ENCODE measurements around the gene MEX3A. TPM values are rescaled to one million over a fixed set of nuclear protein-coding genes. Genes with fewer than 3 reads are reported as not detected.

MEX3A gene
- total RNA-seq, 1 experiment from 2014 or later: 79.1 TPM

DNA sequence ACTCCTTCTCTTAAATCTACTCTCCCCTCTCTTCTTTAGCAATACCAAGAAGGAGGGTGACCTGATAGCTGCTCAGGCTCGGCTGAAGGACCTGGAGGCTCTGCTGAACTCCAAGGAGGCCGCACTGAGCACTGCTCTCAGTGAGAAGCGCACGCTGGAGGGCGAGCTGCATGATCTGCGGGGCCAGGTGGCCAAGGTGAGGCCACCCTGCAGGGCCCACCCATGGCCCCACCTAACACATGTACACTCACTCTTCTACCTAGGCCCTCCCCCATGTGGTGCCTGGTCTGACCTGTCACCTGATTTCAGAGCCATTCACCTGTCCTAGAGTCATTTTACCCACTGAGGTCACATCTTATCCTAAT, 48.3 kb upstream of the MEX3A start:
- POLR2A ChIA-PET: interaction anchor here (1.0 to 2.7 kb wide), 7 partner anchors 15 to 152 kb away, joined by 3 to 24 read pairs (median 4); partner anchors contain the start of genes ARHGEF2, MEX3A and RAB25
- CTCF ChIA-PET: interaction anchor here (0.5 to 28.0 kb wide), 37 partner anchors 7 to 212 kb away, joined by 3 to 1176 read pairs (median 5); partner anchors contain the start of genes ARHGEF2, BGLAP, KHDC4 and LAMTOR2
- ATAC-seq: no peak
- H3K9me3 Mint-ChIP-seq: no peaks in the 10 kb centered on the region
- no peak for DNase-seq (ENCODE audit: low spot score)
- H3K27me3 Mint-ChIP-seq (ENCODE audit: low read depth): no peaks in the 10 kb centered on the region; the same call in 1 of the 2 replicates
- peaks cover 6% of the 10 kb centered on the region for H3K36me3 Mint-ChIP-seq
- H3K4me1 Mint-ChIP-seq: peaks cover 25% of the 10 kb centered on the region
- TF ChIP-seq, protein P1, sequence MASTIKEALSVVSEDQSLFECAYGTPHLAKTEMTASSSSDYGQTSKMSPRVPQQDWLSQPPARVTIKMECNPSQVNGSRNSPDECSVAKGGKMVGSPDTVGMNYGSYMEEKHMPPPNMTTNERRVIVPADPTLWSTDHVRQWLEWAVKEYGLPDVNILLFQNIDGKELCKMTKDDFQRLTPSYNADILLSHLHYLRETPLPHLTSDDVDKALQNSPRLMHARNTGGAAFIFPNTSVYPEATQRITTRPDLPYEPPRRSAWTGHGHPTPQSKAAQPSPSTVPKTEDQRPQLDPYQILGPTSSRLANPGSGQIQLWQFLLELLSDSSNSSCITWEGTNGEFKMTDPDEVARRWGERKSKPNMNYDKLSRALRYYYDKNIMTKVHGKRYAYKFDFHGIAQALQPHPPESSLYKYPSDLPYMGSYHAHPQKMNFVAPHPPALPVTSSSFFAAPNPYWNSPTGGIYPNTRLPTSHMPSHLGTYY (CRISPR knock-in tag; IDR thresholded peaks at IDR 0.05): no peak
- TF ChIP-seq, protein P2, sequence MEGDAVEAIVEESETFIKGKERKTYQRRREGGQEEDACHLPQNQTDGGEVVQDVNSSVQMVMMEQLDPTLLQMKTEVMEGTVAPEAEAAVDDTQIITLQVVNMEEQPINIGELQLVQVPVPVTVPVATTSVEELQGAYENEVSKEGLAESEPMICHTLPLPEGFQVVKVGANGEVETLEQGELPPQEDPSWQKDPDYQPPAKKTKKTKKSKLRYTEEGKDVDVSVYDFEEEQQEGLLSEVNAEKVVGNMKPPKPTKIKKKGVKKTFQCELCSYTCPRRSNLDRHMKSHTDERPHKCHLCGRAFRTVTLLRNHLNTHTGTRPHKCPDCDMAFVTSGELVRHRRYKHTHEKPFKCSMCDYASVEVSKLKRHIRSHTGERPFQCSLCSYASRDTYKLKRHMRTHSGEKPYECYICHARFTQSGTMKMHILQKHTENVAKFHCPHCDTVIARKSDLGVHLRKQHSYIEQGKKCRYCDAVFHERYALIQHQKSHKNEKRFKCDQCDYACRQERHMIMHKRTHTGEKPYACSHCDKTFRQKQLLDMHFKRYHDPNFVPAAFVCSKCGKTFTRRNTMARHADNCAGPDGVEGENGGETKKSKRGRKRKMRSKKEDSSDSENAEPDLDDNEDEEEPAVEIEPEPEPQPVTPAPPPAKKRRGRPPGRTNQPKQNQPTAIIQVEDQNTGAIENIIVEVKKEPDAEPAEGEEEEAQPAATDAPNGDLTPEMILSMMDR (IDR thresholded peaks at IDR 0.05): peak; percentile 7; the same call in 1 of the 2 replicates
- TF ChIP-seq ZNF121 (CRISPR knock-in tag; IDR thresholded peaks at IDR 0.05): no peak
- TF ChIP-seq, protein P3, sequence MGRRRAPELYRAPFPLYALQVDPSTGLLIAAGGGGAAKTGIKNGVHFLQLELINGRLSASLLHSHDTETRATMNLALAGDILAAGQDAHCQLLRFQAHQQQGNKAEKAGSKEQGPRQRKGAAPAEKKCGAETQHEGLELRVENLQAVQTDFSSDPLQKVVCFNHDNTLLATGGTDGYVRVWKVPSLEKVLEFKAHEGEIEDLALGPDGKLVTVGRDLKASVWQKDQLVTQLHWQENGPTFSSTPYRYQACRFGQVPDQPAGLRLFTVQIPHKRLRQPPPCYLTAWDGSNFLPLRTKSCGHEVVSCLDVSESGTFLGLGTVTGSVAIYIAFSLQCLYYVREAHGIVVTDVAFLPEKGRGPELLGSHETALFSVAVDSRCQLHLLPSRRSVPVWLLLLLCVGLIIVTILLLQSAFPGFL (CRISPR knock-in tag; IDR thresholded peaks at IDR 0.05; ENCODE audit: borderline replicate concordance): no peak
- no peak overlapping the region for H3K4me3 Mint-ChIP-seq
- H3K27ac Mint-ChIP-seq: no peak overlapping the region

DNA sequence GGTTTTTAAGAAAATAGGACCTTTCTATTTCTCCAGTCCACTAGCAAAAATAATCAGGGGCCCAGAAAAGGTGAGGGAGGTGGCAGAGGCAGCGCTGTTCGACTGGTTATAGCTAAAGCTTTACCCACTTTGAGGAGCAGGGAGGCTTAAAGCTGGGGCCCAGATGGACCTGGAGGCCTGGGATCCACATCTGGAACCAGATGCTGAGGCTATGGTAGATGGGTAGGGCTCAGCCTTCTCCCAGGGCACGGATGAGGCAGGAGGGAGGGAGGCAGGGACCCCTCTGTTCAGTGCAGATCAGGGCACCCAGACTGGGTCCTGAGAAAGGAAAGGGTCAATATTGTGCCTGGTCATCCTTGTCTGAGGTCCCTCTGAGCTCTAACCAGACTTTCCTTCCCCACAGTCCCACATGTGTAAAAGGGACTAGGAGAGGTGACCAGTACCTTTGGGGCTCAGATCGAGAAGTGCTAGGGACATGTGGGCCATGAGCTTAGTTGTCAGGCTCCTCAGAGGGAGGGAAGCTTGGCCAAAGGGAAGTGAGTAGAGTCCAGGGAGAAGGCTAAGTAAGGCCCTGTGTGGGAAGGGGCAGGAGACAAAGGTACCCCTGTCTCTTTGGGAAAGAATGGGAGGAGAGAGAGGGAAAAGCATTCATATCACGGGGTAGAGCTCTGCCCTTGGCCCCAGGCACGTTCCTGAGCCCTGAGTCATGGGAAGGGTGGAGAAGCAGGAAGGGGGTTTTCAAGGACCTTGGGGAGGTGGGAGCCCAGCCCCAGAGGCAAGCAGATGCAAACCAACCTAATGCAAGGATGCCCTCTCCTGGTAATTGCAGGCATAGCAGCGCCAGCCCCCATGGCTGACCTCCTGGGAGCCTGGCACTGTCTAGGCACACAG, 47.7 kb upstream of the MEX3A start:
- H3K4me1 Mint-ChIP-seq: peaks cover 29% of the 10 kb centered on the region
- TF ChIP-seq NFE2L1 (CRISPR knock-in tag; IDR thresholded peaks at IDR 0.05): peak; percentile 71; the same call in 1 of the 2 replicates
- TF ChIP-seq ZNF423 (CRISPR knock-in tag; IDR thresholded peaks at IDR 0.05): 0 out of 2 replicates have a peak, but pooled peaks have one; percentile 12
- 0 out of 2 replicates have a peak, but pooled peaks have one; percentile 13 for TF ChIP-seq GABPB1 (CRISPR knock-in tag; IDR thresholded peaks at IDR 0.05)
- TF ChIP-seq, protein P4, sequence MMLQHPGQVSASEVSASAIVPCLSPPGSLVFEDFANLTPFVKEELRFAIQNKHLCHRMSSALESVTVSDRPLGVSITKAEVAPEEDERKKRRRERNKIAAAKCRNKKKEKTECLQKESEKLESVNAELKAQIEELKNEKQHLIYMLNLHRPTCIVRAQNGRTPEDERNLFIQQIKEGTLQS (CRISPR knock-in tag; conservative IDR thresholded peaks at IDR 0.05): peak; percentile 74; the same call in 1 of the 2 replicates
- TF ChIP-seq, protein P5, sequence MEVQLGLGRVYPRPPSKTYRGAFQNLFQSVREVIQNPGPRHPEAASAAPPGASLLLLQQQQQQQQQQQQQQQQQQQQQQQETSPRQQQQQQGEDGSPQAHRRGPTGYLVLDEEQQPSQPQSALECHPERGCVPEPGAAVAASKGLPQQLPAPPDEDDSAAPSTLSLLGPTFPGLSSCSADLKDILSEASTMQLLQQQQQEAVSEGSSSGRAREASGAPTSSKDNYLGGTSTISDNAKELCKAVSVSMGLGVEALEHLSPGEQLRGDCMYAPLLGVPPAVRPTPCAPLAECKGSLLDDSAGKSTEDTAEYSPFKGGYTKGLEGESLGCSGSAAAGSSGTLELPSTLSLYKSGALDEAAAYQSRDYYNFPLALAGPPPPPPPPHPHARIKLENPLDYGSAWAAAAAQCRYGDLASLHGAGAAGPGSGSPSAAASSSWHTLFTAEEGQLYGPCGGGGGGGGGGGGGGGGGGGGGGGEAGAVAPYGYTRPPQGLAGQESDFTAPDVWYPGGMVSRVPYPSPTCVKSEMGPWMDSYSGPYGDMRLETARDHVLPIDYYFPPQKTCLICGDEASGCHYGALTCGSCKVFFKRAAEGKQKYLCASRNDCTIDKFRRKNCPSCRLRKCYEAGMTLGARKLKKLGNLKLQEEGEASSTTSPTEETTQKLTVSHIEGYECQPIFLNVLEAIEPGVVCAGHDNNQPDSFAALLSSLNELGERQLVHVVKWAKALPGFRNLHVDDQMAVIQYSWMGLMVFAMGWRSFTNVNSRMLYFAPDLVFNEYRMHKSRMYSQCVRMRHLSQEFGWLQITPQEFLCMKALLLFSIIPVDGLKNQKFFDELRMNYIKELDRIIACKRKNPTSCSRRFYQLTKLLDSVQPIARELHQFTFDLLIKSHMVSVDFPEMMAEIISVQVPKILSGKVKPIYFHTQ (CRISPR knock-in tag; IDR thresholded peaks at IDR 0.05): no peak
- TF ChIP-seq, protein P2 (IDR thresholded peaks at IDR 0.05): peak; percentile 93
- 0 out of 2 replicates have a peak, but pooled peaks have one; percentile 45 for TF ChIP-seq SP1 (CRISPR knock-in tag; conservative IDR thresholded peaks at IDR 0.05)
- TF ChIP-seq ZNF416 (CRISPR knock-in tag; IDR thresholded peaks at IDR 0.05): peak; percentile 99
- TF ChIP-seq TEAD1 (CRISPR knock-in tag; IDR thresholded peaks at IDR 0.05): peak; percentile 91; the same call in 1 of the 2 replicates
- TF ChIP-seq, protein P6, sequence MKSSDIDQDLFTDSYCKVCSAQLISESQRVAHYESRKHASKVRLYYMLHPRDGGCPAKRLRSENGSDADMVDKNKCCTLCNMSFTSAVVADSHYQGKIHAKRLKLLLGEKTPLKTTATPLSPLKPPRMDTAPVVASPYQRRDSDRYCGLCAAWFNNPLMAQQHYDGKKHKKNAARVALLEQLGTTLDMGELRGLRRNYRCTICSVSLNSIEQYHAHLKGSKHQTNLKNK (CRISPR knock-in tag; IDR thresholded peaks at IDR 0.05): no peak
- TF ChIP-seq, protein P7, sequence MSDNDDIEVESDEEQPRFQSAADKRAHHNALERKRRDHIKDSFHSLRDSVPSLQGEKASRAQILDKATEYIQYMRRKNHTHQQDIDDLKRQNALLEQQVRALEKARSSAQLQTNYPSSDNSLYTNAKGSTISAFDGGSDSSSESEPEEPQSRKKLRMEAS (CRISPR knock-in tag; IDR thresholded peaks at IDR 0.05): peak; percentile 65
- no peak for TF ChIP-seq ZNF317 (CRISPR knock-in tag; IDR thresholded peaks at IDR 0.05; ENCODE audit: borderline replicate concordance, low read depth)
- TF ChIP-seq JUN (CRISPR knock-in tag; IDR thresholded peaks at IDR 0.05): peak; percentile 30; the same call in 1 of the 2 replicates
- no peak for TF ChIP-seq ATF1 (CRISPR knock-in tag; IDR thresholded peaks at IDR 0.05)
- H3K27me3 Mint-ChIP-seq (ENCODE audit: low read depth): no peaks in the 10 kb centered on the region; the same call in 1 of the 2 replicates
- POLR2A ChIA-PET: interaction anchor here (0.8 to 2.7 kb wide), 9 partner anchors 14 to 152 kb away, joined by 3 to 24 read pairs (median 4); partner anchors contain the start of genes ARHGEF2, MEX3A and RAB25
- DNase-seq (ENCODE audit: low spot score) (peak; percentile 94), ATAC-seq (peak; percentile 92)
- H3K4me3 Mint-ChIP-seq: no peak overlapping the region
- no peaks in the 10 kb centered on the region for H3K9me3 Mint-ChIP-seq
- H3K27ac Mint-ChIP-seq: peak overlapping the region; percentile 96
- H3K36me3 Mint-ChIP-seq: peaks cover 6% of the 10 kb centered on the region
- CTCF ChIA-PET: interaction anchor here (0.6 to 28.0 kb wide), 54 partner anchors 8 to 276 kb away, joined by 3 to 1176 read pairs (median 4); partner anchors contain the start of genes ARHGEF2, BGLAP, KHDC4 and LAMTOR2

Measured in WTC11 (cell line).